A549 (cell line): ENCODE data around the gene EXO1. TPM values are rescaled to one million over a fixed set of nuclear protein-coding genes. Genes with fewer than 3 reads are reported as not detected.
A peak's percentile ranks its signal among the peaks of the same experiment; 100 is the strongest.

Experiments used
- ATAC-seq, 2 experiments: fragments of 200-7000 bp in 1 of 2; fragments of >200 bp in 1 of 2; cut with Nextera tagmentation in 1 of 2; cut with Tn5 transposase in 1 of 2; 3 replicates each; pipeline versions ENCODE4 v1.8.0 to v1.9.1; 2018 to 2020; ENCODE audit warnings: mild to moderate bottlenecking in 1 of 2, moderate library complexity in 1 of 2
- CTCF ChIA-PET: fragments of 300-600 bp; sonication (Branson Sonifier 250); formaldehyde crosslinking; extraction: SDS; loops from one replicate; lab custom pipeline; 2021; ENCODE audit warnings: antibody characterized with exemption, inconsistent platforms; lab: Yijun Ruan, JAX
- POLR2A ChIA-PET: fragments of 350-600 bp; formaldehyde crosslinking; extraction: SDS; loops from one replicate; lab custom pipeline; 2021; ENCODE audit warnings: antibody characterized with exemption, inconsistent platforms; lab: Yijun Ruan, JAX
- DNase-seq, 2 experiments: peaks; one replicate each; pipeline versions ENCODE4 v3.0.0 to v3.0.0-alpha.2; 2011 to 2016; ENCODE audit warnings: low read depth in 1 of 2, low spot score in 1 of 2
- FAIRE-seq: peaks from 2 replicates; lab custom pipeline; 2011; peaks lifted over from hg19 to GRCh38; lab: Jason Lieb, UNC
- H3K27ac ChIP-seq, 2 experiments: fragments of >200 bp; sonication (Bioruptor Twin); formaldehyde crosslinking; 3 replicates each; pipeline ENCODE4 v1.5.1; 2016 to 2017
- H3K4me1 ChIP-seq: fragments of >200 bp; sonication (Bioruptor Twin); formaldehyde crosslinking; 3 replicates; pipeline ENCODE4 v1.6.1; 2016
- H3K4me2 ChIP-seq: fragments of >200 bp; sonication (Bioruptor Twin); formaldehyde crosslinking; 3 replicates; pipeline ENCODE4 v1.6.1; 2016
- H3K4me3 ChIP-seq: fragments of >200 bp; sonication (Bioruptor Twin); formaldehyde crosslinking; 3 replicates; pipeline ENCODE4 v1.5.1; 2016
- H3K9me3 ChIP-seq: fragments of >200 bp; sonication (Bioruptor Twin); formaldehyde crosslinking; 3 replicates; pipeline ENCODE4 v1.6.1; 2016
- BHLHE40 ChIP-seq: IDR thresholded peaks from 2 replicates; pipeline ENCODE4 v1.6.1; 2012; ENCODE audit warnings: low read depth, low read length, inconsistent platforms
- CHD2 ChIP-seq: fragments of 150-350 bp; IDR thresholded peaks from 2 replicates; pipeline ENCODE4 v1.6.1; 2014; ENCODE audit warnings: low read length; ENCODE audit not compliant: partially characterized antibody
- CHD4 ChIP-seq: fragments of 200-600 bp; sonication (generic); IDR thresholded peaks from 2 replicates; pipeline ENCODE4 v1.6.1; 2016; ENCODE audit warnings: antibody characterized with exemption, mild to moderate bottlenecking, borderline replicate concordance
- EHF ChIP-seq: fragments of 250-450 bp; sonication (Bioruptor Pico); IDR thresholded peaks from 2 replicates; pipeline ENCODE4 v1.5.0; 2020; ENCODE audit warnings: mild to moderate bottlenecking
- EHMT2 ChIP-seq: fragments of 200-600 bp; sonication (generic); IDR thresholded peaks from 2 replicates; pipeline ENCODE4 v1.6.1; 2016; ENCODE audit warnings: antibody characterized with exemption, low read depth, mild to moderate bottlenecking, moderate library complexity
- FOSB ChIP-seq: fragments of 250-450 bp; sonication (Bioruptor Pico); IDR thresholded peaks from 2 replicates; pipeline ENCODE4 v1.5.0; 2020; ENCODE audit warnings: mild to moderate bottlenecking, moderate library complexity
- FOSL2 ChIP-seq, 2 experiments: fragments of 450-650 bp in 1 of 2; fragments of >200 bp in 1 of 2; sonication (Bioruptor Twin) in 1 of 2; formaldehyde crosslinking; IDR thresholded peaks; 2 replicates each; pipeline versions ENCODE4 v1.5.0 to v1.6.1; 2016 to 2020; ENCODE audit warnings: mild to moderate bottlenecking in 1 of 2, moderate library complexity in 1 of 2
- HEYL ChIP-seq: fragments of 250-450 bp; sonication (Bioruptor Pico); IDR thresholded peaks from 2 replicates; pipeline ENCODE4 v1.8.0; 2021; ENCODE audit warnings: mild to moderate bottlenecking, moderate library complexity
- HOXA7 ChIP-seq: fragments of 250-450 bp; sonication (Bioruptor Pico); IDR thresholded peaks from 2 replicates; pipeline ENCODE4 v1.5.0; 2020; ENCODE audit warnings: mild to moderate bottlenecking, moderate library complexity
- HOXB13 ChIP-seq: fragments of 250-450 bp; sonication (Bioruptor Pico); IDR thresholded peaks from 2 replicates; pipeline ENCODE4 v1.5.0; 2020; ENCODE audit warnings: low read depth, mild to moderate bottlenecking, moderate library complexity
- KDM5A ChIP-seq: fragments of 200-600 bp; sonication (generic); IDR thresholded peaks from 2 replicates; pipeline ENCODE4 v1.6.1; 2016; ENCODE audit warnings: antibody characterized with exemption, mild to moderate bottlenecking
- MAFK ChIP-seq: fragments of 450-650 bp; IDR thresholded peaks from 2 replicates; pipeline ENCODE4 v1.6.1; 2014; ENCODE audit not compliant: partially characterized antibody
- MAZ ChIP-seq: fragments of 150-350 bp; IDR thresholded peaks from 2 replicates; pipeline ENCODE4 v1.6.1; 2014; ENCODE audit warnings: antibody characterized with exemption, low read depth, low read length, borderline replicate concordance
- NR3C1 ChIP-seq: fragments of >200 bp; sonication (Bioruptor Twin); formaldehyde crosslinking; IDR thresholded peaks from 3 replicates; pipeline ENCODE4 v1.6.1; 2017
- POLR2AphosphoS2 ChIP-seq: conservative IDR thresholded peaks from 2 replicates; pipeline ENCODE4 v1.6.1; 2012; ENCODE audit warnings: low read length, improper control_type of control experiment, inconsistent platforms
- TFCP2L1 ChIP-seq: fragments of 250-450 bp; sonication (Bioruptor Pico); IDR thresholded peaks from 2 replicates; pipeline ENCODE4 v1.5.0; 2021; ENCODE audit warnings: mild to moderate bottlenecking
- ZFP36 ChIP-seq: fragments of 450-650 bp; IDR thresholded peaks from 2 replicates; pipeline ENCODE4 v1.6.1; 2014; ENCODE audit warnings: borderline replicate concordance; ENCODE audit not compliant: partially characterized antibody
- WGBS: methylation state at CpG from one replicate; pipeline ENCODE4 v1.1.6; 2017; ENCODE audit errors: missing lambda C conversion rate; 5-methylcytosine and 5-hydroxymethylcytosine counted together
- polyA plus RNA-seq, 4 experiments: library from polyadenylated mRNA; depleted of rRNA in 3 of 4; stranded (reverse); fragments of >200 nt; fragmentation: RNase III in 1 of 4; extraction: RNeasy Plus Mini Kit Qiagen cat#74134 plus additional on column Dnase treatment in 1 of 4; gene quantifications; 2 replicates in 3 of 4; 3 replicates in 1 of 4; pipeline ENCODE4 v1.2.3, GENCODE V29; 2011 to 2017
- TF ChIP-seq, protein P1 (sequence below): IDR thresholded peaks from 2 replicates; pipeline ENCODE4 v1.6.1; 2012; ENCODE audit warnings: low read depth, borderline replicate concordance
- TF ChIP-seq, protein P2 (sequence below): fragments of 250-450 bp; sonication (Bioruptor Pico); IDR thresholded peaks from 2 replicates; pipeline ENCODE4 v1.5.0; 2020; ENCODE audit warnings: low read depth, mild to moderate bottlenecking, moderate library complexity
- TF ChIP-seq, protein P3 (sequence below): fragments of >200 bp; sonication (Bioruptor Twin); formaldehyde crosslinking; IDR thresholded peaks from 2 replicates; pipeline ENCODE4 v1.6.1; 2016
- TF ChIP-seq, protein P4 (sequence below): fragments of >200 bp; sonication (Bioruptor Twin); formaldehyde crosslinking; IDR thresholded peaks from 3 replicates; pipeline ENCODE4 v1.5.1; 2016
- TF ChIP-seq, protein P5 (sequence below): IDR thresholded peaks from 2 replicates; pipeline ENCODE4 v1.6.1; 2012

Gene EXO1
- polyA plus RNA-seq, 2 of the 4 experiments (the other 2 are of a cell fraction) = 23.0 to 33.1 TPM

DNA sequence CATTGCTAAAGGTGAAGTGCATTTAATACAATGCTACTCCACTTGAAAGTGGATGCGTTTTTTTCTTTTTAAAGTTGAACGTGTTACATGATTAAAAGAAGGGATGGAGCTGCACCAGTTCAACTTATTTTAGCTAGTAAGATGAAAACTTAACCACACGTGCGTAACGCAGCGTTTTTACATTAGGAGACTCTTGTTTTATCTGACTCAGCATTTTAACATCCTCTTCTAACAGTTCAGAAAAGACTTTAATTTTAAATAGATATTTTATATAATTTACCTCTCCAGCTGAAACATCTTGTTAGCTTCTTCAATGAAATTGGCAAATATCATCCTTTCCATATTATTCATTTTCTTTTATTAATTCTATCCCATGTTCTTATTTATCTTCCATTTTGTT lies 33.4 kb downstream of the EXO1 start:
- Histone ChIP-seq H3K4me2 (no peak overlapping the region), H3K4me3 (no peak overlapping the region), H3K9me3 (no peaks in the 10 kb centered on the region), H3K27ac (no peak overlapping the region), H3K4me1 (no peaks in the 10 kb centered on the region)
- FAIRE-seq (no peak), ATAC-seq (no peak), DNase-seq (no peak)
- WGBS = 96% methylated on average over 6 of the region's 6 CpGs
- POLR2A ChIA-PET = no interaction called here
- peak; percentile 88 for TF ChIP-seq MAFK
- TF ChIP-seq, protein P1, sequence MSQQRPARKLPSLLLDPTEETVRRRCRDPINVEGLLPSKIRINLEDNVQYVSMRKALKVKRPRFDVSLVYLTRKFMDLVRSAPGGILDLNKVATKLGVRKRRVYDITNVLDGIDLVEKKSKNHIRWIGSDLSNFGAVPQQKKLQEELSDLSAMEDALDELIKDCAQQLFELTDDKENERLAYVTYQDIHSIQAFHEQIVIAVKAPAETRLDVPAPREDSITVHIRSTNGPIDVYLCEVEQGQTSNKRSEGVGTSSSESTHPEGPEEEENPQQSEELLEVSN = no peak
- CTCF ChIA-PET = no interaction called here

DNA sequence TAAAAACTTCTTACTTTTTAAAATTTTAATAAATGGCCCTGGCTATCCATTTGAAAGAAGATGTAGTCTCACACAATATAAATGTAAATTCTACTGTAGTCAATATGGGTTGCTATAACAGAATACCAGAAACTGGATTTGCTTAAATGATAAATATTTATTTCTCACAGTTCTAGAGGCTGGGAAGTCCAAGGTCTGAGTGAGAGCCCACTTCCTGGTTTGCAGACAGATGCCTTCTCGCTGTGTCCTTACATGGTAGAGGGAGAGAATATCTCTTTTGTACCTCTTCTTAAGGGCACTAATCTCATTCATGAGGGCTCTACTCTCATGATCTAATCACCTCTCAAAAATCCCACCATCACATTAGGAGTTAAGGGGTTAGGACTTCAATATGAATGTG lies 35.2 kb downstream of the EXO1 start:
- WGBS = 0% methylated on average over 1 of the region's 1 CpG
- FAIRE-seq (no peak), DNase-seq (no peak)

DNA sequence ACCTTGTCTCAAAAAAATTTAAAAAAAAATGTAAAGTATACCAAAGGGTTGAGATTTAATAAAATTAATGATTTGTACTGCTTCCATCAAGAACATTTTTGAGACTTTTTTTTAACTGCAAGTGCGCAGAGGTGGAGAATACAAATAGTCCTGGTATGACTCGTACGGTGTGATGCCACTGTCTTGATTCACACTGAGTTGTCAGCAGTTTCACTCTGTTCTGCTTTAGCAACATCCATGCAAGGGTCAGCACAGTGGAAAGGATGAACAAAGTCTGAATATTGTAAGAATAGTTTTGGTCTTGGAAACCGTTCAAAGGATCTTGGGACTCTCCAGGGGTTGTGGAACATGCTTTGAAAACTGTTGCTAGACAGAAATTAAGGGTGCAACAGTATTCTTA lies 40.2 kb downstream of the EXO1 start:
- H3K27ac ChIP-seq = no peak overlapping the region
- POLR2A ChIA-PET = no interaction called here
- no peak for TF ChIP-seq ZFP36
- TF ChIP-seq FOSB (CRISPR knock-in tag) = no peak
- no peak for TF ChIP-seq HOXB13
- TF ChIP-seq EHMT2 = no peak
- TF ChIP-seq BHLHE40 = no peak
- no peak for TF ChIP-seq CHD2
- TF ChIP-seq, all 56 proteins: peak for 0
- FAIRE-seq = no peak
- no peak overlapping the region for H3K4me2 ChIP-seq
- H3K4me3 ChIP-seq = no peak overlapping the region
- DNase-seq = no peak
- WGBS = 90% methylated on average over 4 of the region's 4 CpGs
- no peak for ATAC-seq
- H3K4me1 ChIP-seq = no peaks in the 10 kb centered on the region
- CTCF ChIA-PET = interaction anchor here (0.7 to 2.6 kb wide), 3 partner anchors 45 to 277 kb away, joined by 3 to 10 read pairs (median 3); partner anchors contain the start of gene MAP1LC3C
- H3K9me3 ChIP-seq = no peaks in the 10 kb centered on the region

More for the DNA sequence above, 35.2 kb downstream of the EXO1 start:
- Histone ChIP-seq H3K9me3 (no peaks in the 10 kb centered on the region), H3K4me2 (no peak overlapping the region), H3K4me1 (no peaks in the 10 kb centered on the region)
- POLR2A ChIA-PET = no interaction called here
- TF ChIP-seq FOSL2 (IDR thresholded peaks at IDR 0.05) (no peak), FOSL2 (CRISPR knock-in tag; IDR thresholded peaks at IDR 0.05) (no peak), KDM5A (no peak), EHMT2 (no peak), HEYL (CRISPR knock-in tag) (no peak), FOSB (CRISPR knock-in tag) (no peak)
- TF ChIP-seq, protein P2, sequence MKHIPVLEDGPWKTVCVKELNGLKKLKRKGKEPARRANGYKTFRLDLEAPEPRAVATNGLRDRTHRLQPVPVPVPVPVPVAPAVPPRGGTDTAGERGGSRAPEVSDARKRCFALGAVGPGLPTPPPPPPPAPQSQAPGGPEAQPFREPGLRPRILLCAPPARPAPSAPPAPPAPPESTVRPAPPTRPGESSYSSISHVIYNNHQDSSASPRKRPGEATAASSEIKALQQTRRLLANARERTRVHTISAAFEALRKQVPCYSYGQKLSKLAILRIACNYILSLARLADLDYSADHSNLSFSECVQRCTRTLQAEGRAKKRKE (CRISPR knock-in tag) = no peak
- TF ChIP-seq, protein P3, sequence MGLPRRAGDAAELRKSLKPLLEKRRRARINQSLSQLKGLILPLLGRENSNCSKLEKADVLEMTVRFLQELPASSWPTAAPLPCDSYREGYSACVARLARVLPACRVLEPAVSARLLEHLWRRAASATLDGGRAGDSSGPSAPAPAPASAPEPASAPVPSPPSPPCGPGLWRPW = no peak
- TF ChIP-seq, protein P4, sequence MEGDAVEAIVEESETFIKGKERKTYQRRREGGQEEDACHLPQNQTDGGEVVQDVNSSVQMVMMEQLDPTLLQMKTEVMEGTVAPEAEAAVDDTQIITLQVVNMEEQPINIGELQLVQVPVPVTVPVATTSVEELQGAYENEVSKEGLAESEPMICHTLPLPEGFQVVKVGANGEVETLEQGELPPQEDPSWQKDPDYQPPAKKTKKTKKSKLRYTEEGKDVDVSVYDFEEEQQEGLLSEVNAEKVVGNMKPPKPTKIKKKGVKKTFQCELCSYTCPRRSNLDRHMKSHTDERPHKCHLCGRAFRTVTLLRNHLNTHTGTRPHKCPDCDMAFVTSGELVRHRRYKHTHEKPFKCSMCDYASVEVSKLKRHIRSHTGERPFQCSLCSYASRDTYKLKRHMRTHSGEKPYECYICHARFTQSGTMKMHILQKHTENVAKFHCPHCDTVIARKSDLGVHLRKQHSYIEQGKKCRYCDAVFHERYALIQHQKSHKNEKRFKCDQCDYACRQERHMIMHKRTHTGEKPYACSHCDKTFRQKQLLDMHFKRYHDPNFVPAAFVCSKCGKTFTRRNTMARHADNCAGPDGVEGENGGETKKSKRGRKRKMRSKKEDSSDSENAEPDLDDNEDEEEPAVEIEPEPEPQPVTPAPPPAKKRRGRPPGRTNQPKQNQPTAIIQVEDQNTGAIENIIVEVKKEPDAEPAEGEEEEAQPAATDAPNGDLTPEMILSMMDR = no peak
- TF ChIP-seq, all 56 proteins: peak for 0
- CTCF ChIA-PET = no interaction called here
- Histone ChIP-seq H3K27ac (no peak overlapping the region), H3K4me3 (no peak overlapping the region)
- ATAC-seq = no peak

DNA sequence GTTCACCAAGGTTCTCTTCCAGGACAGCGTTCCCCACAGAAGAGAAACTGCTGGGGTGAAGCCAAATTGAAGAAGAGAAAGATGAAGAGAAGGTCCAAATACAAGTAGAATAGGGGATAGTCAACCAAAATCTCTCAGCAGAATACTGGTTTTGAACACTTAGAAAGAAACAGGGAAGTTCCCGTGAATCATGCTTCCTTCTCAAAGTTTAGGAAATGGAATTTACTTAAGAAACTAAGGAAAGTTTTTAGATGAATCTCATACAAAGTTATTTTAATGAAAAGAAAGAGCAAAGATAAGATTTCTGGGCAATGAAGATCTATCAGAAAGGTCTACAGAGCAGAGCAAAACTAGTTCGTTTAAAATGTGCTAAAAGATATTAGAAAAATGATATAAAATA lies 43.3 kb downstream of the EXO1 start:
- TF ChIP-seq BHLHE40 (no peak), FOSB (CRISPR knock-in tag) (no peak), CHD4 (no peak), MAZ (no peak), TFCP2L1 (CRISPR knock-in tag) (no peak), POLR2AphosphoS2 (no peak), MAFK (no peak), HOXA7 (no peak), EHMT2 (no peak), EHF (no peak), HEYL (CRISPR knock-in tag) (no peak), NR3C1 (no peak)
- TF ChIP-seq, protein P5, sequence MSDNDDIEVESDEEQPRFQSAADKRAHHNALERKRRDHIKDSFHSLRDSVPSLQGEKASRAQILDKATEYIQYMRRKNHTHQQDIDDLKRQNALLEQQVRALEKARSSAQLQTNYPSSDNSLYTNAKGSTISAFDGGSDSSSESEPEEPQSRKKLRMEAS = no peak
- POLR2A ChIA-PET = no interaction called here
- no peak for FAIRE-seq
- CTCF ChIA-PET = interaction anchor here (0.7 to 10.5 kb wide), 4 partner anchors 42 to 108 kb away, joined by 3 to 106 read pairs (median 42); partner anchors contain the start of gene MAP1LC3C
- Histone ChIP-seq H3K9me3 (no peaks in the 10 kb centered on the region), H3K4me3 (no peak overlapping the region), H3K4me2 (no peak overlapping the region), H3K4me1 (no peaks in the 10 kb centered on the region), H3K27ac (no peak overlapping the region)
- no peak for ATAC-seq
- 92% methylated on average over 3 of the region's 3 CpGs for WGBS
- DNase-seq = no peak
